Measurements from ENCODE around the gene EPGN.

DNA sequence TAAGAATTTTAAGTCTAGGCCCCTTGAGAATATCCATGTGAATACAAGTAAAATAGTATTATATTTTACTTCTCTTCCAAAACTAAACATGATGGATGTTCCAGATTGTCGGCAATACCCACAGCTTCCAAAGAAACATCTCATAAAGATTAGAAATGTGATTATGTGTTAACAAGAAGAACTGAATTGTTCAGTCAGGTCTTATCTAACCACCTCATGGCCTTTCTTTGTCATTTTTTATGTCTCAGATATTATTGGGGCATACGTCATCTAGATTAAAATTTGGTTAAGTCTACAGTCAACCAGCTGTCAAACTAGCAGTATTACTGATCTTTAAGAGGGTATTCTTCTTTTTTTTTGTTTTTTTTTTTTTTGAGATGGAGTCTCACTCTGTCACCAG, 10.0 kb downstream of the EPGN start:
- TF ChIP-seq, protein P1, sequence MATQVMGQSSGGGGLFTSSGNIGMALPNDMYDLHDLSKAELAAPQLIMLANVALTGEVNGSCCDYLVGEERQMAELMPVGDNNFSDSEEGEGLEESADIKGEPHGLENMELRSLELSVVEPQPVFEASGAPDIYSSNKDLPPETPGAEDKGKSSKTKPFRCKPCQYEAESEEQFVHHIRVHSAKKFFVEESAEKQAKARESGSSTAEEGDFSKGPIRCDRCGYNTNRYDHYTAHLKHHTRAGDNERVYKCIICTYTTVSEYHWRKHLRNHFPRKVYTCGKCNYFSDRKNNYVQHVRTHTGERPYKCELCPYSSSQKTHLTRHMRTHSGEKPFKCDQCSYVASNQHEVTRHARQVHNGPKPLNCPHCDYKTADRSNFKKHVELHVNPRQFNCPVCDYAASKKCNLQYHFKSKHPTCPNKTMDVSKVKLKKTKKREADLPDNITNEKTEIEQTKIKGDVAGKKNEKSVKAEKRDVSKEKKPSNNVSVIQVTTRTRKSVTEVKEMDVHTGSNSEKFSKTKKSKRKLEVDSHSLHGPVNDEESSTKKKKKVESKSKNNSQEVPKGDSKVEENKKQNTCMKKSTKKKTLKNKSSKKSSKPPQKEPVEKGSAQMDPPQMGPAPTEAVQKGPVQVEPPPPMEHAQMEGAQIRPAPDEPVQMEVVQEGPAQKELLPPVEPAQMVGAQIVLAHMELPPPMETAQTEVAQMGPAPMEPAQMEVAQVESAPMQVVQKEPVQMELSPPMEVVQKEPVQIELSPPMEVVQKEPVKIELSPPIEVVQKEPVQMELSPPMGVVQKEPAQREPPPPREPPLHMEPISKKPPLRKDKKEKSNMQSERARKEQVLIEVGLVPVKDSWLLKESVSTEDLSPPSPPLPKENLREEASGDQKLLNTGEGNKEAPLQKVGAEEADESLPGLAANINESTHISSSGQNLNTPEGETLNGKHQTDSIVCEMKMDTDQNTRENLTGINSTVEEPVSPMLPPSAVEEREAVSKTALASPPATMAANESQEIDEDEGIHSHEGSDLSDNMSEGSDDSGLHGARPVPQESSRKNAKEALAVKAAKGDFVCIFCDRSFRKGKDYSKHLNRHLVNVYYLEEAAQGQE (IDR thresholded peaks at IDR 0.05; ENCODE audit: insufficient replicate concordance, low read depth): no peak
- TF ChIP-seq, protein P2, sequence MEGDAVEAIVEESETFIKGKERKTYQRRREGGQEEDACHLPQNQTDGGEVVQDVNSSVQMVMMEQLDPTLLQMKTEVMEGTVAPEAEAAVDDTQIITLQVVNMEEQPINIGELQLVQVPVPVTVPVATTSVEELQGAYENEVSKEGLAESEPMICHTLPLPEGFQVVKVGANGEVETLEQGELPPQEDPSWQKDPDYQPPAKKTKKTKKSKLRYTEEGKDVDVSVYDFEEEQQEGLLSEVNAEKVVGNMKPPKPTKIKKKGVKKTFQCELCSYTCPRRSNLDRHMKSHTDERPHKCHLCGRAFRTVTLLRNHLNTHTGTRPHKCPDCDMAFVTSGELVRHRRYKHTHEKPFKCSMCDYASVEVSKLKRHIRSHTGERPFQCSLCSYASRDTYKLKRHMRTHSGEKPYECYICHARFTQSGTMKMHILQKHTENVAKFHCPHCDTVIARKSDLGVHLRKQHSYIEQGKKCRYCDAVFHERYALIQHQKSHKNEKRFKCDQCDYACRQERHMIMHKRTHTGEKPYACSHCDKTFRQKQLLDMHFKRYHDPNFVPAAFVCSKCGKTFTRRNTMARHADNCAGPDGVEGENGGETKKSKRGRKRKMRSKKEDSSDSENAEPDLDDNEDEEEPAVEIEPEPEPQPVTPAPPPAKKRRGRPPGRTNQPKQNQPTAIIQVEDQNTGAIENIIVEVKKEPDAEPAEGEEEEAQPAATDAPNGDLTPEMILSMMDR (IDR thresholded peaks at IDR 0.05; ENCODE audit: insufficient read depth, low read length): no peak
- TF ChIP-seq POLR2AphosphoS5 (IDR thresholded peaks at IDR 0.05; ENCODE audit: low read depth) (no peak), GABPA (IDR thresholded peaks at IDR 0.05; ENCODE audit: low read depth) (no peak), SPI1 (IDR thresholded peaks at IDR 0.05; ENCODE audit: borderline replicate concordance, low read depth) (no peak)
